Renal cortical epithelial cell (primary cell): ENCODE results near the gene ORC6. TPM values are rescaled to one million over a fixed set of nuclear protein-coding genes. Genes with fewer than 3 reads are reported as not detected.

Source experiments
- DNase-seq: peaks from one replicate; pipeline ENCODE4 v3.0.0-alpha.2; 2011; ENCODE audit warnings: low read depth
- total RNA-seq: library from RNA; depleted of rRNA; stranded (reverse); fragments of >200 nt; gene quantifications from 2 replicates; pipeline ENCODE4 v1.2.3, GENCODE V29; 2014

Gene ORC6
- total RNA-seq, 1 donor from 2014 or later, result 2.4 TPM

DNA sequence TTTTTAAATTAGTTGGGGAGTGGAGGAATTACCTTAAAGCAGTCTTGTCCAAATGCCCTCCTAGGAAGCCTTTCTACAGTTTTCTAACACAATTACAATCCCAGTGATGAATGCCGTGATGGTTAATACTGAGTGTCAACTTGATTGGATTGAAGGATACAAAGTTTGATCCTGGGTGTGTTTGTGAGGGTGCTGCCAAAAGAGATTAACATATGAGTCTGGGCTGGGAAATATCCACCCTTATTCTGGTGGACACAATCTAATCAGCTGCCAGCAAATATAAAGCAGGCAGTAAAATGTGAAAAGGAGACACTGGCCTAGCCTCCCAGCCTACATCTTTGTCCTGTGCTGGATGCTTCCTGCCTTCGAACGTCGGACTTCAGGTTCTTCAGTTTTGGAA lies 12.2 kb downstream of the ORC6 start:
- no peak for DNase-seq

DNA sequence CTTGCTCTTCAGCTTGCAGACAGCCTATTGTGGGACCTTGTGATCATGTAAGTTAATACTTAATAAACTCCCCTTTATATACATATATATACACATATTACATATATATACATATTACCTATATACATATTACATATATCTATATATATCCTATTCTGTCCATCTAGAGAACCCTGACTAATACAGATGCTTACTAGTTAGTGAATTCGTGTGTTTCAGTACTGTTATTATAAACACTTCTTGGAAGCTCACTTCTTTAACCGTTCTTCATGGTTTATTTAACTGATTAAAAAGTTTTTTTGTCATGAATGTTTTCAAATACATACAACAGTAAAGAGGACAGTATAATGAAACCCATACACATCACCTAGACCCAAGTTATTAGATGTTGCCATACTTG lies 12.6 kb downstream of the ORC6 start:
- DNase-seq, result no peak

DNA sequence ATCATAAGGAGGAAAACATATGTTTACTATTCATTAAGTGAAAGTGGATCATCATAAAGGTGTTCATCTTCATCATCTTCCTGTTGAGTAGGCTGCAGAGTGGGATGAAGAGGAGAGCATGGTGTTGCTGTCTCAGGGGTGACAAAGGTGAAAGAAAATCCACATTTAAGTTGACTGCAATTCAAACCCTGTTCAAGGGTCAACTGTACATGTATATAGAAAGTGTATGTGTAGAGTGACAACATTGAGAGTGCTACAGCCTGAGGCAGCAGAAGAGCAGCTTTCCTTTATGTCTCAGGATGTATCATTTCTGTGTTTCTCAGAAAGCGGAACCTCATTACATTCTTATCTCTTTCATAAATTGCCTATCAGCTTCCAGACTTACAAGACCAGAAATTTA lies 17.2 kb downstream of the ORC6 start:
- no peak for DNase-seq

DNA sequence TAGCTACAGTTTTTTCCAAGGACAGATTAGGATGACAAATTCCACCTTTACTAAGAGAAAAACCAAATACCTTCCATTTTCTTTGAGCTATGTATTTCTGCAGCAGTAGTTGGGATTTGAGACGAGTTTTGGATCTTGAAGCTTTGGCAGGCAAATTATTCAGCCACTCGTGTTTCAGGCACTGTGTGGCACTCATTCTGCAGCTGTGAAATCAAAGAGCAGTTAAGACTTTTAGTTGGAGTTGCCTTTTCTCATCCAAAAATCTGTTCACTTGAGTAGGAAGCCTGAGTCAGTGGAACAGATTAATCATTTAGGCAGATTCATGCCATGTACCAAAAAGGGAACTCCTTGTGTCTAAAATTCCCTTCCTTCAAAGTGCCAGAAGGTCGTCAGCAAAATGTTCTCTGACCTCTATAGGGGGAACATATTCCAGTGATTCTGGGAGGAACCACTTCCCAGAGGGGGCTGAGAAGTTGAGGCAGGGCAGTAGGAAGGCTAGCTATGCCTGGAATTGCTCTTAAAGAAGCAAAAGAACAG lies 20.1 kb downstream of the ORC6 start:
- DNase-seq, result no peak

DNA sequence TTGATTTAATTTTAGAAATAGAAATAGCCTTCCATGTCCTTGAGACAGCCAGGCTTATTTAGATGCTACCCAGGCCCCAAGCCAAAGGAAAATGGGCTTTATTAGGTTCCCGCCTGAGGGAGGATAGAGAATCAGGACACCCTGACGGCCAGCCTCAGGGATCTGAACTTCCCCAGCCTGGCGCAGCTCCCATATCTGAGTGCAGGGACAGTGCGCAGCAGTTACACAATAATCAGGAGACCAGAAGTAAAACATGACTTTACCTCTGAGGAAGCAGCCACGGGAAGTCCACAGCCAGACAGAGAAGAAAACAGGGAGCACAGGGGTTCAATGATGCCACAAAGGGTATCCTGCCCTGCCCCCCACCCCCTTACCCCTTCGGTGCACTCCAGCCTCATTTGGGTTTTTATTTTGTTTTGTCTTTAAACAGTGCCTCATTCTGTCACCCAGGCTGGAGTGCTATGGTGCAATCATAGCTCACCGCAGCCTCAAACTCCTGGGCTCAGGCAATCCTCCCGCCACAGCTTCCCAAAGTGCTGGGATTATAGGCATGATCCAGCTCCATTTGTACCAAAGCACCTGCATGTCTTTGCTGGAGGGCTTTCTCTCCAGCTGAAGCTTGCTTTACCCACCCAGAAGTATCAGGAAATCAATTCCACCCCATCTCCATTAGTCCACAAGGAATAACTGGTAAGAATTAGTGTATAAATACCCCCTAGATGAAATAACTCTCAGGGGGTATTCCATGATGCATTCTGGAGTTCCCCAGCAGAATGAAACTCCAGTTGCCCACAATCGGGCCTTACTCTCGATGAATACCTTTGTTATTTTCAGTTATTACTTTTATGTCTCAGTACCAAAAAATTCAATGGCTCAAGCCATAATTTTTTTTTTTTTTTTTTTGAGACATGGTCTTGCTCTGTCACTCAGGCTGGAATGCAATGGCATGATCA lies 21.9 kb downstream of the ORC6 start:
- no peak for DNase-seq

DNA sequence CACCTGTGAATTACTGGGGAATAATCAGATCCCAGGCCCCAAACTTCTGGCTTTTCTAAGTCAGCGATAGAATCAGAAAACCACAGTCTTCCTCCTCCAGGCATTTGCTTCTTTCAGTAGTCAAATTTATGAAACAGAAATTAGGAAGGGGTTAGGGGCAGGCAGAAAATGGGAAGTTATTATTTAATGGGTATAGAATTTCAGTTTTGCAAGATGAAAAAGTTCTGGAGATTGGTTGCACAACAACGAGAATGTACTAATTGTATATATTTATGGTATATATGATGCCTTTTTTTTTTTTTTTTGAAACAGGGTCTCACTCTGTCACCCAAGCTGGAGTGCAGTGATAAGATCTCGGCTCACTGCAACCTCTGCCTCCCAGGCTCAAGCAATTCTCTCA lies 23.5 kb downstream of the ORC6 start:
- DNase-seq, result no peak

DNA sequence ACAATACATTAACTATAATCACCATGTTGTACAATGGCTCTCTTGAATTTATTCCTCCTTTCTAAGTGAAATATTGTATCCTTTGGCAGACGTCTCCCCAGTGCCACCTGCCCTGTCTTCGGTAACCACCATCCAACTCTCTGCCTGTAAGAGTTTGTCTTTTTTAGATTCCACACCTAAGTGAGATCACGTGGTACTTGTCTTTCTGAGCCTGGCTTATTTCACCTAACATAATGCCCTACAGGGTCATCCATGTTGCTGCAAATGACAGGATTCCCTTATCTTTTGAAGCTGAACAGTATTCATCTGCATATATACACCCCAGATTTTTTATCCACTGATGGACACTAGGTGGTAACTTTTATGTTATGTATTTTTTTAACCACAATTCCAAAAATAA lies 24.2 kb downstream of the ORC6 start:
- DNase-seq, result no peak

DNA sequence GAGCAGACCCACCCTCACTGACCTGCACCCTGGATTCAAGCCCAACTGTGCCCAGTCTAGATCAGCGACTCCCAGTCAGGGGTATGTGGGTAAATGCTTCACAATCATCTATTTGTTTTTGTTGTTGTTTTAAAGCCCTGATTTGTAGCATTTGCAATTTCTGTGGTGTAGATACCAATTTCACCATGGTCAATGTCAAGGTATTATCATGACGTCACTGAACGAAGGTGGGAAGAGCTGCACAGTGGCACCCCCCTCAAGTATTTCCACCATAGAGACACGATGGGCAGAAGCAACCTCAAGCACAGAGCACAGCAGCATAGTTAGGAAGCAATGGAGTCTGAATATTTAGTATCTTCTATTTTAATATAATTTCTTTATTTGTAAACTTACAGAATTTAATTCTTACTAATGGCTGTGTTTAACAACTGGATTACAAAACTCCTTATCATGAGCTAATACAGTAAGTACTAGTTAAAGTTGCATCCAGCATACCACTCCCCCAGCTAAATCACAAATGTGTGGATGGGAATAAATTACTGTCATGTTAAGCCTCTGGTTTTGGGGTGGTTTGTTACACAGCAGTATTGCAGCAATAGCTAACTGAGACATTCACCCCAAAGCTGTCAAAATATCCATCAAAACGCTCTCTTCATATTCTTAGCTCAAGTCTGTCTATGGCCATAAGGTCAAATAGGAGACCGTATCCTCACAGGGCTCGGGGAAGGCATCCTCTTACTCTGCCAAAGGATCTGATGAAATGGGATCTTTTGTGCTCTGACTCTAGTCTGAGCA lies 25.5 kb downstream of the ORC6 start:
- DNase-seq, result no peak

DNA sequence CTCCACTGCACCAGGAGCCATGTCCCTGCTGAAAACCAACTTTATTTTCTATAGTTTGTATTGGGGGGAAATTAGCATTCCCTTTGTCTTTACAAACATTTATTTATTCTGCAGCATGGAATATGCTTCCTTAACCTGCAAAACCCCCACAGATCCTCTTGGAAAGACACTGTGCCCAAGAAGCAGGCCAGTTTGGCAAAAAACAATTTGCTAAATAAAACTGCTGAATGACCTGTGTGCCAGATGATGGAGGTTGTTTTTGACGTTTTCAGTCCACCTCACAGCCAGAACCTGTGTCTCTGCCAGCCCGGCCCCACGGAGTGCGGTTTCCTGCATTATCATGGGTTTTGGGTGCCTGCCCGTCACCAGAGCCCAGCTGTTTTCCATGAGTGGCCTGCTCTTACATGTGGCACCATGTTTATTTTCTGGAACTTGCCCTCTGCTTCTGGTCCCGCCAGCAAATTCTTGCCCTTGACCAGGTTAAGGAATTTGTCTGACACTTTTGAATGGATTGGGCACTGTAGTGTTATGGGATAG lies 26.4 kb downstream of the ORC6 start:
- DNase-seq, result no peak

DNA sequence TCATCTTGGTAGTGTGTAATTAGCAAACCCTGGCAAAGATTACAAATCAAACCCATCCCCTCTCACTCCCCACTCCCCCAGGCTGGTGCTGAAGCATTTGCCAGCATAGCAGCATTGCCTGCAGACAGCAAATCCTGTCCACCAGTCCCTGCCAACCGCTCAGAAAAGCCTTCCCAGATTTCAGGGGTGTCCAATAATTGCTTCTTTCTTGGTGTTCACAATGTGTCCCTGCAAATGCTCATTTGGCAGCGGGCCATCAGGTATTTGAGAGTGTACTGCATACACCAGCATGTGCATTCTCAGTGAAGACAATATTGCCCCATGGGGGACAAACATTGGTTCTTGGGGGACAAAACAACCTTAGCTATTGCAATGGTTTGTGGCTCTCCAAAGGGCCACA lies 28.2 kb downstream of the ORC6 start:
- DNase-seq, result no peak

DNA sequence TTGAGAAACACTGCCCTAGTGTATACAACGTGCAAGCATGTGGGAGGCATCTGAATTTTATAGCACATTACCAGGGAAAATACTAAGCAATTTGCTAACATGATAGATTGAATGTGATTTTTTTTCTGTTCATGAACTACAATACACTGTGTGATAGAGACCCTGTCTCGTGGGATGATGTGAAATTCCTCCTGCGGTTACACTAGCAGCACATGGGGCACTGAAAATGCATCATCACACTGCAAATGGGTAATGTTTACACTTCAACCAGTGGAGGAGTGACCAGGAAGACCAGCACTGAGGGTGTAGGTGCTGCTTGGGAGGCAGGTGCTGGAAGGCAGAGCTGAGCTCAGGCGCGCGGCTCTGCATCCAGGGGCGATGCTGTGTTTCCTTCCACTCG lies 28.8 kb downstream of the ORC6 start:
- DNase-seq, result no peak

DNA sequence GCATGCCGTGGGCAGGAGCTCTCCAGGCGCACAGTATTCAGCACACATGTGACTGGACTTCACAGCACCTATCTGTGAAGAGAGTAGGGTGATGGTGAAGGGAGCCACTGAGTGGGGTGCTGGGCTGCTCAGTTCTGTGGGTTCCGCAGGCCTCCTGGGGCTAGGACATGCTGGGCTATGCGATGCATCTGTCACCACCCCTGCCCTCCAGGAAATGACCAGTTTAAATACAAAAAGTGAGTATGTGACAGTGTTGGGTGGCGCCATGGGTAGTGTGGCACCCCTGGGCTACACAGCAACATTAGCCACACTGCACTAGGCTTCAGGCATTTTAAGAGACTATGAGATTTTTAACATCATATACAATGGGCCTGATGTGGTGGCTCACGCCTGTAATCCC lies 30.1 kb downstream of the ORC6 start:
- DNase-seq, result no peak

DNA sequence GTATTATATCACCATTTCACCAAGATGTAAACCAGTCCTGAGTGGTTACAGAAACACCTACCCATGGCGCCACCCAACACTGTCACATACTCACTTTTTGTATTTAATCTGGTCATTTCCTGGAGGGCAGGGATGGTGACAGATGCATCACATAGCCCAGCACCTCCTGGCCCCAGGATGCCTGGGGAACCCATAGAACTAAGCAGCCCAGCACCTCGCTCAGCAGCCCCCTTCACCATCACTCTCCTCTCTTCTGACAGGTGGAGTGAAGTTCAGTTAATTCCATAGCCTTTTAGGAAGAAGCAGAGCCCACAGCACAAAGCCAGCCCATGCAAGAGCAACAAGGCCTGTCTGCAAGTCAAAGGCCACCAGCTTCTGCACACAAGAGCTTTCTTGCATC lies 31.2 kb downstream of the ORC6 start:
- DNase-seq, result no peak

DNA sequence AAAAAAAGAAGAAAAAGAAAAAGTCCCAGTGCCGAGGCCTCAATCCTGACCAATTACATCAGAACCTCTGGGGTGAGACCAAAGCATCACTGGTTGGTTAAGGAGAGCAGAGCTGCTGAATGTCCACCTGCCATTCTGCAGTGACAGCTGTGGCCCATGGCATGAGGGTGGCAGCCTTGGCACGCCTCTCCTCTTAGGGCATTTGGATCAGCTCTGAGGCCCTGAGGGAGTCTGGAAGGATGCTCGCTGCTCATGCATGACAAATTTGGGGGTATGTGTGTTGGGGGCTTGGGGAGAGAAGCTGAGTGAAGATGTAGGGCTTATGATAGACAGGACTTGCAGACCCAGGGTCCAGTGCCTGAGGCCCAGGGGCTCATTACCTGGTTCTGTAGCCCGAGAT lies 32.4 kb downstream of the ORC6 start:
- DNase-seq, result no peak

DNA sequence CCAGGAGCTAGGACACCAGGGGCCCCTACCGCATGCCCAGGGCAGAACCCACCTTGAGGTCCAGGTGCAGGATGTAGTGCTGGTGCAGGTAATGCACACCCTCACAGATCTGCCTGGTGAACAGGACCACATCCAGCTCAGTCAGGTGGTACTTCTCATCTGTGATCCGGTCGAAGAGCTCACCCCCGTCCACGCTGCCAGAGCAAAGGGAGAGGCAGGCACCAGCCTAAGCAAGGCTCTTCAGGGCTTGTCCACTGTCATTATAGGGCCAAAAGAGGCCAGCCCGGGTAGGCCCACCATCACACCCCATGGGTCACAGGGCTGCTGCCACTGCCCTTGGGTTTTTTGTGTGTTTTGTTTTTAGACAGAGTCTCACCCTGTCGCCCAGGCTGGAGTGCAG lies 37.7 kb downstream of the ORC6 start:
- no peak for DNase-seq

DNA sequence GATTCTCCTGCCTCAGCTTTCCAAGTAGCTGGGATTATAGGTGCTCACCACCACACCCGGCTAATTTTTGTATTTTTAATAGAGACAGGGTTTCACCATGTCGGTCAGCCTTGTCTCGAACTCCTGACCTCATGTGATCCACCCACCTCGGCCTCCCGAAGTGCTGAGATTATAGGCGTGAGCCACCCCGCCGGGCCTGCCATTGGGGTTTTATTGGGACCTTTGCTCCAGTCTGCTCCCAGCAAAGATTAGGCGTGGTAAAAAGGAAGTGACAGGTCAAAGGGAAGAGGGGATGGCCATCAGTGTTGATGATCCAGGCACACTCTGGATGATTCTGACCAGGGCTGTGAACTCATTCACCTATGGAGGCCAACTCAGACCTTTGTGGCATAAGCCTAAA lies 38.2 kb downstream of the ORC6 start:
- no peak for DNase-seq

DNA sequence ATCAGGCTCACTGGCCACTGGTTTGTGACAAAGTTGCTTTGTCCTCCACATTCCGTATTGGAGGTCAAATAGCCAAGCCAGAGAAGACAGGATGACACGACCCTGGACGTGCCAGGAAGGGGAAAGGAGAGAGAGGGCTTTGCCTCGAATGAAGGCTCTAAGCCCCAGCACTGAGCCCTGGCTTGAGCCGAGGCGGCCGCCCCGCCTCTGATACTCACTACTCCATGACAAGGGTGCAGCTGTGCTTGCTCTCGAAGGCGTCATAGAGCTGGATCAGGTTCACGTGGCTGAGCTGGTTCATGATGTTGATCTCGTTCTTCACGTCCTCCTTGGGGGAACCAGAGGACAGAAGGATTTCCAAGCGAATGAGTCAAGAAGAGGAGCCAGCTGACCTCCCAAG lies 39.3 kb downstream of the ORC6 start:
- DNase-seq, result no peak

DNA sequence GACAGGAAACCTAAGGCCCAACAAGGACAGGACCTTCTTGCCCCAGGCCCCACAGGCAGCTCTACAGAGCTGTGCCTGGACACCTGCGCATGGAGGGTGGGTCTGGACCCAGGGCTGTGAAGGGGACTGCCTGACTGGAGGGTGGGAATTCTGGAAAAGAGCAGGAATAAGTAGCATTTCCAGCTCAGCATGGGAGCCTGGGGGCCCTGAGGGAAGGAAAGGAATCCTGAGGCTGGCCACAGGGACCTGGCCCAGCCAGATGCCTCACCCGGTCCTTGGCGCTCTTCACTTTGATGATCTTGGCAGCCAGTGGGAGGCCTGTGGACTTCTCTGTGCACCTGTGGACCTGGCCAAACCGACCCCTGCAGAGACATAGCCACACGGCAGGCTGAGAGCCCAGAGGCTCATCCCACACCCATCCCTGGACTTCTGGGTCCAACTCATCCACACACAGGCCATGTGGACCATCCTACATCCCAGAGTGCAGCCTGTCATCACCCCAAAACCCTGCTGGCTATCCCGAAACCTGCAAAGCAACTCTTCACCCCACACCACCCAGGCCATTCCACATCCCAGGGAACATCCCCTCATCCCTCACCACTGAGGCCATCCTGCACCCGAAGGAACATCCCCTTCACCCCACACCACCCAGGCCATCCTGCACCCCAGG lies 40.0 kb downstream of the ORC6 start:
- no peak for DNase-seq

DNA sequence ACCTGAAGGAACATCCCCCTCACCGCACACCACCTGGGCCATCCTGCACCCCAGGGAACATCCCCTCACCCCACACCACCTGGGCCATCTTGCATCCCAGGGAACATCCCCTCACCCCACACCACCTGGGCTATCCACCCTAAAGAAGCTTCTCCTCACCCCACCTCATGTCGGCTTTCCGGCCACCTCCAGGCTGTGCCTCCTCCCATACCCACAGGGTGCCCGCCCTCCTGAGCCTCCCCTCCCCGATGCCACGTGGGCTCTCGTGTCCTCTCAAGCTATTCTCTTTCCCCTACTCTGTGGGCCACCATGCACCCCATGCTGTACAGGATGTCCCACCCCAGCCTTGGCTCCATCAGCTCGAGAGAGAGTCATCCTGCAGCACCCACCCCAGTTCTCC lies 40.7 kb downstream of the ORC6 start:
- no peak for DNase-seq

DNA sequence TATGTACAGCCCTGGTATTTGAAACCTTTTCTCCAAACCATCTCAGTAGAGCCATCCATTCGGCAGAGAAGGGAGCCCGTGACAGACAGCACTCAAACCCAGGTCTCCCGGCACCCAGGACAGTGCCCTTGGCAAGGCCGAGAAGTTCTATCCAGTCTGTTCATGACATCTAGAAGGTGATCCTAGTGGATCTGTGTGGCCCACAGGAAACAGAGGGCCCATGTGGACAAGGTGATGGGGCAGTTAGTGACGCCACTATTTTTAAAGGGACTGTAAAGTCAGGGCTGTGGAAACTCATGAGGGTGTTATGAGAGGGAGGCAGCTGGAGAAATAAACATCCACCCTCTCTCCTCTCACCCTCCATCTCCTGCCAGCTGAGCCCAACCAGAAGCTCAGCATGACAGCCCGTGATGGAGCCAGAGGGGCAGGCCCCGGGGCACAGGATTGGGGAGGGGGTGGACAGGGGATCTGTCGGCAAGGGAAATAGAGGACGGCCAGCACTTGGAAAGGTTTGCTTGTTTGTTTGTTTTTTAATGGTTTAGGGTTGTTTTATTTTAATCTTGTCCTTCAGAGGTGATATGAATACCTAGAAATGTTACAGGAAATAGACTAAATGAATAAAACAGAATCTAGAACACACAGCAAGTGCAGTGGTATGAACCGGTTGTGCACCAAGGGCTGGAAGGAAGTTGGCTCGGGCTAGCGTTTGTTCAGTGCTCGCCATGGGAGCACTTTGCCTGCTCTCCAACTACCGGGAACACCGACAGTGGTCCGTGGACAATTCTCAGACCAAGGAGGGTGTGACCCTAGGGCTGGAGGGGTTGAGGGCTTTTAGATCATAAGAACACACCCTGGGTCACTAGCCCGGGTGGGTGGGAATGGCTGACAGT lies 41.6 kb downstream of the ORC6 start:
- no peak for DNase-seq
